H1 (cell line): ENCODE measurements around the gene ATP1B3. TPM values are rescaled to one million over a fixed set of nuclear protein-coding genes. Genes with fewer than 3 reads are reported as not detected.

ENCODE experiments used
- CTCF ChIA-PET: fragments of 300-600 bp; sonication (Branson Sonifier 250); formaldehyde crosslinking; loops from one replicate; lab custom pipeline; 2021; ENCODE audit not compliant: partially characterized antibody; lab: Charles Lee
- POLR2A ChIA-PET: fragments of 300-600 bp; sonication (Branson Sonifier 250); formaldehyde crosslinking; loops from one replicate; lab custom pipeline; 2021; ENCODE audit warnings: inconsistent platforms; ENCODE audit not compliant: partially characterized antibody; lab: Charles Lee
- DNase-seq, 2 experiments: peaks; one replicate each; pipeline versions ENCODE4 v3.0.0 to v3.0.0-alpha.2; 2010 to 2022; ENCODE audit warnings: low spot score in 2 of 2, low read depth in 1 of 2, mixed read lengths in 1 of 2
- FAIRE-seq: peaks from 2 replicates; lab custom pipeline; 2011; peaks lifted over from hg19 to GRCh38; lab: Jason Lieb, UNC
- H2AFZ ChIP-seq: 2 replicates; pipeline ENCODE4 v1.8.1; 2012; ENCODE audit warnings: low read length, inconsistent platforms
- H2AK5ac ChIP-seq: 2 replicates; pipeline ENCODE4 v1.6.1; 2013; ENCODE audit warnings: low read depth, low read length
- H2BK120ac ChIP-seq: replicated peaks from 2 replicates; pipeline ENCODE3; 2013; ENCODE audit warnings: low read depth, low read length, inconsistent platforms
- H2BK12ac ChIP-seq: 2 replicates; pipeline ENCODE4 v1.6.1; 2013; ENCODE audit warnings: low read depth, low read length
- H2BK15ac ChIP-seq: 2 replicates; pipeline ENCODE4 v1.6.1; 2013; ENCODE audit warnings: low read length
- H2BK20ac ChIP-seq: 2 replicates; pipeline ENCODE4 v1.6.1; 2013; ENCODE audit warnings: low read length
- H2BK5ac ChIP-seq: 2 replicates; pipeline ENCODE4 v1.6.1; 2013; ENCODE audit warnings: low read depth, low read length
- H3K14ac ChIP-seq: 2 replicates; pipeline ENCODE4 v1.6.1; 2013; ENCODE audit warnings: inconsistent platforms; ENCODE audit not compliant: insufficient read length
- H3K18ac ChIP-seq: 2 replicates; pipeline ENCODE4 v1.6.1; 2013; ENCODE audit warnings: low read length; ENCODE audit errors: extremely low read depth
- H3K23ac ChIP-seq: 2 replicates; pipeline ENCODE4 v1.6.1; 2013; ENCODE audit warnings: inconsistent platforms; ENCODE audit not compliant: insufficient read length
- H3K23me2 ChIP-seq: 2 replicates; pipeline ENCODE4 v1.6.1; 2013; ENCODE audit warnings: low read depth, low read length
- H3K27ac ChIP-seq: 2 replicates; pipeline ENCODE4 v1.6.1; 2011; ENCODE audit warnings: low read depth, low read length, inconsistent platforms
- H3K27me3 ChIP-seq, 4 experiments: replicated peaks in 1 of 4; 1 replicate in 1 of 4; 2 replicates in 3 of 4; pipeline versions ENCODE4 v1.6.1 to v1.8.1; 2011 to 2013; ENCODE audit warnings: low read length in 3 of 4, mild to moderate bottlenecking in 3 of 4, inconsistent platforms in 2 of 4, mixed read lengths in 2 of 4, moderate library complexity in 1 of 4; ENCODE audit not compliant: control insufficient read depth in 3 of 4, insufficient read depth in 3 of 4; ENCODE audit errors: extremely low read depth in 1 of 4
- H3K36me3 ChIP-seq, 4 experiments: 2 replicates each; pipeline versions ENCODE4 v1.6.1 to v1.8.1; 2011 to 2013; ENCODE audit warnings: mild to moderate bottlenecking in 4 of 4, low read length in 3 of 4, moderate library complexity in 2 of 4, control low read depth in 1 of 4, inconsistent platforms in 1 of 4; ENCODE audit not compliant: insufficient read depth in 4 of 4, control insufficient read depth in 2 of 4
- H3K4ac ChIP-seq: replicated peaks from 2 replicates; pipeline ENCODE3; 2013; ENCODE audit warnings: low read length, low read depth, mixed read lengths, inconsistent platforms; ENCODE audit not compliant: insufficient read length
- H3K4me1 ChIP-seq, 4 experiments: replicated peaks in 1 of 4; 1 replicate in 1 of 4; 2 replicates in 3 of 4; pipeline versions ENCODE4 v1.6.1 to v1.8.1; 2011 to 2013; ENCODE audit warnings: low read length in 3 of 4, inconsistent platforms in 2 of 4, mixed read lengths in 1 of 4; ENCODE audit not compliant: insufficient read depth in 4 of 4, control insufficient read depth in 3 of 4
- H3K4me2 ChIP-seq, 2 experiments: 2 replicates each; pipeline versions ENCODE4 v1.6.1 to v1.8.1; 2011 to 2013; ENCODE audit warnings: low read depth in 2 of 2, low read length in 2 of 2, control low read depth in 1 of 2, inconsistent platforms in 1 of 2, mild to moderate bottlenecking in 1 of 2; ENCODE audit not compliant: insufficient read depth in 1 of 2
- H3K4me3 ChIP-seq, 4 experiments: fragments of 200-600, 300-600 bp in 1 of 4; sonication (generic), shearing (Covaris generic), sonication (Bioruptor Twin) in 1 of 4; 2 replicates each; pipeline versions ENCODE4 v1.5.1 to v1.8.1; 2011 to 2016; ENCODE audit warnings: low read length in 4 of 4, low read depth in 3 of 4, control low read depth in 2 of 4, inconsistent platforms in 2 of 4, mild to moderate bottlenecking in 2 of 4, mixed read lengths in 1 of 4, moderate library complexity in 1 of 4; ENCODE audit not compliant: insufficient read depth in 2 of 4; ENCODE audit errors: extremely low read depth in 1 of 4
- H3K56ac ChIP-seq: replicated peaks from 2 replicates; pipeline ENCODE3; 2013; ENCODE audit warnings: low read depth, mild to moderate bottlenecking, mixed read lengths, low read length, inconsistent platforms; ENCODE audit not compliant: insufficient read length
- H3K79me1 ChIP-seq: 2 replicates; pipeline ENCODE4 v1.6.1; 2013; ENCODE audit warnings: low read depth, low read length, control low read depth
- H3K79me2 ChIP-seq, 2 experiments: 2 replicates each; pipeline versions ENCODE4 v1.6.1 to v1.8.1; 2012 to 2013; ENCODE audit warnings: low read length in 2 of 2, mild to moderate bottlenecking in 2 of 2, inconsistent platforms in 1 of 2; ENCODE audit not compliant: insufficient read depth in 2 of 2, control insufficient read depth in 1 of 2
- H3K9ac ChIP-seq, 4 experiments: replicated peaks in 1 of 4; 1 replicate in 1 of 4; 2 replicates in 3 of 4; pipeline versions ENCODE4 v1.6.1 to v1.8.1; 2011 to 2013; ENCODE audit warnings: low read depth in 3 of 4, low read length in 3 of 4, control low read depth in 2 of 4, mild to moderate bottlenecking in 2 of 4, moderate library complexity in 2 of 4, inconsistent platforms in 1 of 4; ENCODE audit errors: extremely low read depth in 1 of 4
- H3K9me3 ChIP-seq, 2 experiments: 2 replicates each; pipeline versions ENCODE4 v1.6.1 to v1.8.1; 2012 to 2013; ENCODE audit warnings: mild to moderate bottlenecking in 2 of 2, moderate library complexity in 2 of 2, control low read depth in 1 of 2, inconsistent platforms in 1 of 2, low read depth in 1 of 2, low read length in 1 of 2, mixed read lengths in 1 of 2; ENCODE audit not compliant: insufficient read depth in 2 of 2
- H4K20me1 ChIP-seq, 2 experiments: replicated peaks in 1 of 2; 2 replicates each; pipeline versions ENCODE3 to v1.8.1; 2011 to 2013; ENCODE audit warnings: inconsistent platforms in 2 of 2, low read length in 2 of 2, mild to moderate bottlenecking in 1 of 2; ENCODE audit not compliant: insufficient read depth in 2 of 2, control insufficient read depth in 1 of 2
- H4K5ac ChIP-seq: 2 replicates; pipeline ENCODE4 v1.6.1; 2013; ENCODE audit warnings: low read length, low read depth, mixed read lengths, inconsistent platforms; ENCODE audit not compliant: insufficient read length
- H4K8ac ChIP-seq: 2 replicates; pipeline ENCODE4 v1.8.0; 2013; ENCODE audit warnings: mild to moderate bottlenecking, moderate library complexity, low read length, inconsistent platforms; ENCODE audit not compliant: insufficient read depth; ENCODE audit errors: extremely low read depth
- H4K91ac ChIP-seq: replicated peaks from 2 replicates; pipeline ENCODE3; 2013; ENCODE audit warnings: low read length, mixed read lengths, inconsistent platforms; ENCODE audit not compliant: insufficient read length
- GTF2F1 ChIP-seq: IDR thresholded peaks from 2 replicates; pipeline ENCODE4 v1.6.1; 2012; ENCODE audit warnings: low read depth, low read length, improper control_type of control experiment, borderline replicate concordance
- RAD21 ChIP-seq, 2 experiments: IDR thresholded peaks in 1 of 2; conservative IDR thresholded peaks in 1 of 2; 2 replicates each; pipeline ENCODE4 v1.6.1; 2011; ENCODE audit warnings: low read depth in 2 of 2, low read length in 2 of 2, improper control_type of control experiment in 1 of 2, inconsistent platforms in 1 of 2, mild to moderate bottlenecking in 1 of 2, moderate library complexity in 1 of 2
- SP2 ChIP-seq: IDR thresholded peaks from 2 replicates; pipeline ENCODE4 v1.6.1; 2012; ENCODE audit warnings: mild to moderate bottlenecking, low read length, inconsistent platforms
- SRF ChIP-seq: IDR thresholded peaks from 2 replicates; pipeline ENCODE4 v1.6.1; 2011; ENCODE audit warnings: mild to moderate bottlenecking, low read depth, low read length, moderate library complexity
- WGBS, 2 experiments: shearing (Covaris generic) in 1 of 2; methylation state at CpG; one replicate each; pipeline versions ENCODE4 v1.1.6 to v1.1.7; 2013 to 2015; ENCODE audit warnings: low lambda C conversion rate in 2 of 2, mixed read lengths in 2 of 2, inconsistent platforms in 1 of 2, low coverage in 1 of 2, missing lambda C conversion rate in 1 of 2; ENCODE audit not compliant: insufficient replicate concordance in 2 of 2, insufficient coverage in 1 of 2, insufficient read length in 1 of 2; ENCODE audit errors: extremely low coverage in 1 of 2, missing lambda C conversion rate in 1 of 2; 5-methylcytosine and 5-hydroxymethylcytosine counted together
- polyA plus RNA-seq, 7 experiments: library from polyadenylated mRNA; depleted of rRNA in 3 of 7; stranded (reverse) in 5 of 7; unstranded in 2 of 7; fragments of >200 nt in 5 of 7; fragments of 200-250 nt in 2 of 7; gene quantifications; 1 replicate in 5 of 7; 2 replicates in 1 of 7; 4 replicates in 1 of 7; pipeline versions ENCODE4 v1.2.1 to v1.2.3, GENCODE V29; 2011 to 2013; ENCODE audit warnings: missing spikeins in 2 of 7, mixed read lengths in 2 of 7
- total RNA-seq: library from RNA; stranded (reverse); fragmentation: NEBNext Ultra II Directional; extraction: Animal tissue kit (Norgen Biotek cat#: 25700); gene quantifications from 2 replicates; pipeline ENCODE4 v1.2.1, GENCODE V29; 2021

Gene ATP1B3
- total and polyA plus RNA-seq, 2 of the 8 experiments (the other 6 are each of a cell fraction or from before 2014, with no cell fraction given): 233 to 342 TPM

DNA sequence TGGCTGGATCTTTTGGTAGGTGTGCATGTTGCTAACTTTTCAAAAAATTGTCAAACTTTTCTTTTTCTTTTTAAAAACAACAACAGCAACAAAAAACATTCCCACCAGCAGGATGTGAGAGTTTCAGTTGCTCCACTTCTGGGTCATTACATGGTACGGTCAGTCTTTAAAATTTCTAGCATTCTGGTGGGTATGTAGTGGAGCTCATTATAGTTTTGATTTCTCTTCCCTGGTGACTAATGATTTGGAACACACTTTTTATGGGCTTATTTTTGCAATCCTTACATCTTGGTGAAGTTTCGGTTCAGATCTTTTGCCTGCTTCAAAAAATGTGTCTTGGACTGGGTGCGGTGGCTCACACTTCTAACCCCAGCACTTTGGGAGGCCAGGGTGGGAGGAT lies 19.3 kb downstream of the ATP1B3 start:
- no peak overlapping the region for H3K23ac ChIP-seq
- H2BK120ac ChIP-seq: no peak overlapping the region
- POLR2A ChIA-PET: no interaction called here
- H2BK15ac ChIP-seq: no peak overlapping the region
- H3K56ac ChIP-seq: no peak overlapping the region
- no peak overlapping the region for H2AK5ac ChIP-seq
- H4K8ac ChIP-seq: no peak overlapping the region
- no peak for DNase-seq
- no peak overlapping the region for H4K91ac ChIP-seq
- H3K4me2 ChIP-seq: no peak overlapping the region
- H3K4me3 ChIP-seq: no peak overlapping the region
- H4K20me1 ChIP-seq: peaks cover 0 to 2% of the 10 kb centered on the region in 2 experiments
- no peaks in the 10 kb centered on the region for H3K23me2 ChIP-seq
- peaks cover 14 to 87% of the 10 kb centered on the region in 2 experiments for H3K79me2 ChIP-seq
- TF ChIP-seq SRF (no peak), RAD21 (IDR thresholded peaks at IDR 0.05 in 1 of 2, conservative IDR thresholded peaks at IDR 0.05 in 1 of 2; ENCODE audit: low read depth in 2 of 2, low read length in 2 of 2) (no peak), SP2 (no peak), GTF2F1 (no peak)
- TF ChIP-seq, all 59 proteins: peak for 0
- H3K36me3 ChIP-seq: peaks cover 0 to 38% (median 15%) of the 10 kb centered on the region in 4 experiments; a peak in 4 of 8 replicates
- H3K14ac ChIP-seq: no peak overlapping the region
- H4K5ac ChIP-seq: no peak overlapping the region
- H2BK12ac ChIP-seq: no peak overlapping the region
- FAIRE-seq: no peak
- no peak overlapping the region for H2AFZ ChIP-seq
- CTCF ChIA-PET: interaction anchor here (0.7 to 1.7 kb wide), 3 partner anchors 12 to 28 kb away, joined by 3 to 8 read pairs (median 4); no protein-coding TSS in a partner anchor
- no peak overlapping the region for H3K27ac ChIP-seq
- H3K4ac ChIP-seq: no peak overlapping the region
- no peak overlapping the region for H3K9ac ChIP-seq
- no peaks in the 10 kb centered on the region for H3K27me3 ChIP-seq
- H3K4me1 ChIP-seq: no peaks in the 10 kb centered on the region
- peaks cover 14% of the 10 kb centered on the region in 2 experiments for H3K9me3 ChIP-seq
- no peak overlapping the region for H2BK20ac ChIP-seq
- WGBS, 2 experiments: 96% methylated on average over 3 of the region's 3 CpGs; no CpG with 5 or more reads in 1 of the 2 experiments
- H3K79me1 ChIP-seq: peaks cover 5% of the 10 kb centered on the region
- no peak overlapping the region for H2BK5ac ChIP-seq
- no peak overlapping the region for H3K18ac ChIP-seq
